ENCODE results near the gene INPP5J. TPM values are rescaled to one million over a fixed set of nuclear protein-coding genes. Genes with fewer than 3 reads are reported as not detected.

The INPP5J gene
- polyA plus RNA-seq, 1 donor from 2014 or later = 3.7 TPM

DNA sequence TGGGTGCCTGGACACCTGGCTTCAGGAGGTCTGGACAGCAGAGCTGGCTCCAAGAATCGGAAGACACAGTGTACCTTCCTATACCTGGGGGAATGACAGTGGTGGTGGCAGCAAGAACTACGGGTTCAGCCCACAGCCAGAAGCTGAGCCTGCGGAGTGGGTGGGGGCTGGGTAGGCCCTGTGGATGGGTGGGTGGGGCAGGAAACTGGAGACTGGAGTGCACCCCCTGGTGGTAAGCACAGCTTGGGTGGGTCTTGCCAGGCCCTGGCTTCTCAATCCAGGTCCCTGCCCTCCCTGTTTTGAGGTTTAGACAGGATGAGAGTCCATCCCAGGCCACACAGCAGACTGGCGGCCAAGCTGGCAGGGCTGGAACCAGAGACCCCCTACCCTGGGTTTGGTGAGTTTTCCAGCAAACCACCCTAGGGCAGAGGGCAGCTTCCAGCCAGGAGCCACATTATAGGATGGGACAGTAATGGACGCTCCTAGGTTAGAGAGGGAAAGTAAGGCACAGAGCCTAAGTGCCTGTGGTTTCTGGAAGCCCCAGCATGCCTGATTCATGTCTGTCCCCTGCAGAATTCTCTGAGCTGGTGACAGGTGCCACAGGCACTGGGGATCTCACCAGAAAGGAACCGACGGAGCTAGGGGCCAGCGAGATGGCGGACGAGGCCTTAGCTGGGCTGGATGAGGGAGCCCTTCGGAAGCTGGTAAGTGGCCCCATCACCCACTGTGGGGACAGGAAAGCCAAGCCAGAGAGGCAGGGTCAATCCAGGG is 40.0 kb upstream of the INPP5J start:
- Histone ChIP-seq H3K36me3 (ENCODE audit: insufficient read depth, low read length) (no peaks in the 10 kb centered on the region), H3K4me2 (ENCODE audit: low read length) (no peak overlapping the region), H3K27ac (ENCODE audit: low read length) (no peak overlapping the region), H3F3A (ENCODE audit: insufficient read depth, low read length, poor library complexity, severe bottlenecking) (no peaks in the 10 kb centered on the region), H3K9me3 (ENCODE audit: low read length) (no peaks in the 10 kb centered on the region), H2AFZ (ENCODE audit: low read depth, low read length) (no peak overlapping the region), H4K20me1 (ENCODE audit: insufficient read depth) (no peaks in the 10 kb centered on the region), H3K9me2 (ENCODE audit: insufficient read depth, low read length) (no peaks in the 10 kb centered on the region), H3K79me2 (replicated peaks; ENCODE audit: insufficient read depth, low read length) (no peaks in the 10 kb centered on the region), H3K9ac (ENCODE audit: low read length) (no peak overlapping the region), H3K27me3 (ENCODE audit: insufficient read depth, low read depth, low read length) (peaks cover 25% of the 10 kb centered on the region), H3K4me3 (ENCODE audit: low read length) (no peak overlapping the region)
- no peak for TF ChIP-seq SMC3 (conservative IDR thresholded peaks at IDR 0.05; ENCODE audit: poor library complexity)
- no peak for TF ChIP-seq TAF1 (IDR thresholded peaks at IDR 0.05; ENCODE audit: low read depth)
- TF ChIP-seq MXI1 (conservative IDR thresholded peaks at IDR 0.05; ENCODE audit: poor library complexity, severe bottlenecking) = no peak
- no peak for TF ChIP-seq EP300 (conservative IDR thresholded peaks at IDR 0.05; ENCODE audit: poor library complexity, severe bottlenecking)
- TF ChIP-seq, protein P1, sequence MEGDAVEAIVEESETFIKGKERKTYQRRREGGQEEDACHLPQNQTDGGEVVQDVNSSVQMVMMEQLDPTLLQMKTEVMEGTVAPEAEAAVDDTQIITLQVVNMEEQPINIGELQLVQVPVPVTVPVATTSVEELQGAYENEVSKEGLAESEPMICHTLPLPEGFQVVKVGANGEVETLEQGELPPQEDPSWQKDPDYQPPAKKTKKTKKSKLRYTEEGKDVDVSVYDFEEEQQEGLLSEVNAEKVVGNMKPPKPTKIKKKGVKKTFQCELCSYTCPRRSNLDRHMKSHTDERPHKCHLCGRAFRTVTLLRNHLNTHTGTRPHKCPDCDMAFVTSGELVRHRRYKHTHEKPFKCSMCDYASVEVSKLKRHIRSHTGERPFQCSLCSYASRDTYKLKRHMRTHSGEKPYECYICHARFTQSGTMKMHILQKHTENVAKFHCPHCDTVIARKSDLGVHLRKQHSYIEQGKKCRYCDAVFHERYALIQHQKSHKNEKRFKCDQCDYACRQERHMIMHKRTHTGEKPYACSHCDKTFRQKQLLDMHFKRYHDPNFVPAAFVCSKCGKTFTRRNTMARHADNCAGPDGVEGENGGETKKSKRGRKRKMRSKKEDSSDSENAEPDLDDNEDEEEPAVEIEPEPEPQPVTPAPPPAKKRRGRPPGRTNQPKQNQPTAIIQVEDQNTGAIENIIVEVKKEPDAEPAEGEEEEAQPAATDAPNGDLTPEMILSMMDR (IDR thresholded peaks at IDR 0.05; ENCODE audit: poor library complexity, severe bottlenecking) = no peak

DNA sequence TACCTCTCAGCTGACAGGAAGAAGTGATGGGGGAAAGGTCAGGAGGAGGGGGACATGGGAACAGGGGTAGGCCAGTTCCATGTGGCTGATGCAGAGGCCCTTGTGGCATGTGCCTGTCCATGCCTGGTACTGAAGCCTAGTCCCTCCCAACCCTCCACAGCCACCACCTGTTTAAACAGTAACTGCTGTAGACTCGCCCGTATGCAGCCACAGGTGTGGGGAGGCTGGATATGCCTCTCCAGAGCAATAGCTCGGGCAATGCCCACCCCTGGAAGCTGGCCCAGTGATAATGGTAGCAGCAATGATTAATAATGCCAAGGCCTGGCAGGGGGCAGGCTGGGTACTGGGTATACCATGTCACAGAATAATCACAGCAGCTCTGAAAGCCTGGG is 39.4 kb upstream of the INPP5J start:
- no peak overlapping the region for H3K27ac ChIP-seq (ENCODE audit: low read length)
- no peaks in the 10 kb centered on the region for H4K20me1 ChIP-seq (ENCODE audit: insufficient read depth)
- no peak overlapping the region for H3K9ac ChIP-seq (ENCODE audit: low read length)
- H3K36me3 ChIP-seq (ENCODE audit: insufficient read depth, low read length) = no peaks in the 10 kb centered on the region
- H3K9me3 ChIP-seq (ENCODE audit: low read length) = no peaks in the 10 kb centered on the region
- TF ChIP-seq, protein P1 (IDR thresholded peaks at IDR 0.05; ENCODE audit: poor library complexity, severe bottlenecking) = no peak
- H3K4me2 ChIP-seq (ENCODE audit: low read length) = no peak overlapping the region
- H3K9me2 ChIP-seq (ENCODE audit: insufficient read depth, low read length) = no peaks in the 10 kb centered on the region
- no peak overlapping the region for H3K4me3 ChIP-seq (ENCODE audit: low read length)
- no peak overlapping the region for H2AFZ ChIP-seq (ENCODE audit: low read depth, low read length)
- H3K79me2 ChIP-seq (replicated peaks; ENCODE audit: insufficient read depth, low read length) = no peaks in the 10 kb centered on the region
- no peaks in the 10 kb centered on the region for H3F3A ChIP-seq (ENCODE audit: insufficient read depth, low read length, poor library complexity, severe bottlenecking)
- peaks cover 25% of the 10 kb centered on the region for H3K27me3 ChIP-seq (ENCODE audit: insufficient read depth, low read depth, low read length)

DNA sequence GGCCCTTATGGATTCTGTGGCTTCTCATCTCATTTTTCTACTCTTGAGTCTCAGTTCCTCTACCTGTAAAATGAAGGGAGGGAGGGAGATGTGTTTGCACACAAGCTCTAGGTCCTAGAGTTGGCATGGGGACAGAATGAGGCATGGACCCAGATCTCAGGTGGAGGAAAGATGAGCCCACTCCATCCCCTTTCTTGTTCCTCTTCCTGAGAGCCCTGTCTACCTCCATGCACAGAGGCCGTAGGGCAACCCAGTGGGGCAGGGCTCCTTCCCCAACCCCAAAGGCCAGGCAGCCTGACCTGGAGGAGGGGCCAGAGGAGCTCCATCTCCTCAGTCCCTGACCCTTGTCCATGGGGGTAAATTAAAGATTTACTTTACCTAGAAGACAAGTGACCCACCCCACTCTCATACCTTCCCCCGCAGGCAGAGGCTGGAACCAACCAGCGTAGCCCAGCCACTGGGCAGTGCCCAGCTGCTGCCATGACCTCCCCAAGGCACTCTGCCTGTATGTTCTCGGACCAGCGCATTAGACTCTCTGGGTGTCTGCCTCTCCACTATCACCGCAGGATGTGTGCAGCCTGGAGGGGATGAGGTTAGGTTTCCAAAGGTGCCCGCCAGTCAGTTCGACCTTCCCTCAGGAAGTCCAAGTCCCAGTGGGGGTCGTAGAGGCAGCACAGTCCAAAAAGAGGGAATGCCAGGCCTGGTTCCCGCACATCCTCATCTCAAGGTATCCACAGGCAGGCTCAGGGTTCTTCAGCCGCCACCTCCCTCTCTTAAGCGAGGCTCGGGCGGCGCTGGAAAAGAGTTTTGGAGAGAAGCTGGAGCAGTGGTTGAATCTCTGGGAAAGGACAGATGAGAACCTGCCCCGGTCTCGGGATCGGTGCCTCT is 38.6 kb upstream of the INPP5J start:
- H3K9ac ChIP-seq (ENCODE audit: low read length) = no peak overlapping the region
- H3K27ac ChIP-seq (ENCODE audit: low read length) = no peak overlapping the region
- H3K79me2 ChIP-seq (replicated peaks; ENCODE audit: insufficient read depth, low read length) = no peaks in the 10 kb centered on the region

More for the DNA sequence above, 38.6 kb upstream of the INPP5J start:
- Histone ChIP-seq H3K36me3 (ENCODE audit: insufficient read depth, low read length) (no peaks in the 10 kb centered on the region), H3K4me3 (ENCODE audit: low read length) (peak overlapping the region; percentile 49), H2AFZ (ENCODE audit: low read depth, low read length) (no peak overlapping the region), H3K4me2 (ENCODE audit: low read length) (no peak overlapping the region), H3K27me3 (ENCODE audit: insufficient read depth, low read depth, low read length) (peaks cover 25% of the 10 kb centered on the region), H3K9me2 (ENCODE audit: insufficient read depth, low read length) (no peaks in the 10 kb centered on the region), H3F3A (ENCODE audit: insufficient read depth, low read length, poor library complexity, severe bottlenecking) (no peaks in the 10 kb centered on the region), H4K20me1 (ENCODE audit: insufficient read depth) (no peaks in the 10 kb centered on the region), H3K9me3 (ENCODE audit: low read length) (no peaks in the 10 kb centered on the region)
- TF ChIP-seq, protein P1 (IDR thresholded peaks at IDR 0.05; ENCODE audit: poor library complexity, severe bottlenecking) = no peak
- TF ChIP-seq TAF1 (IDR thresholded peaks at IDR 0.05; ENCODE audit: low read depth) (no peak), EP300 (conservative IDR thresholded peaks at IDR 0.05; ENCODE audit: poor library complexity, severe bottlenecking) (no peak), MXI1 (conservative IDR thresholded peaks at IDR 0.05; ENCODE audit: poor library complexity, severe bottlenecking) (no peak), EZH2 (IDR thresholded peaks at IDR 0.05; ENCODE audit: borderline replicate concordance, insufficient read depth, low read length, poor library complexity, severe bottlenecking) (no peak), SMC3 (conservative IDR thresholded peaks at IDR 0.05; ENCODE audit: poor library complexity) (no peak), POLR2AphosphoS5 (IDR thresholded peaks at IDR 0.05) (no peak), RAD21 (conservative IDR thresholded peaks at IDR 0.05) (no peak)
- TF ChIP-seq, protein P2, sequence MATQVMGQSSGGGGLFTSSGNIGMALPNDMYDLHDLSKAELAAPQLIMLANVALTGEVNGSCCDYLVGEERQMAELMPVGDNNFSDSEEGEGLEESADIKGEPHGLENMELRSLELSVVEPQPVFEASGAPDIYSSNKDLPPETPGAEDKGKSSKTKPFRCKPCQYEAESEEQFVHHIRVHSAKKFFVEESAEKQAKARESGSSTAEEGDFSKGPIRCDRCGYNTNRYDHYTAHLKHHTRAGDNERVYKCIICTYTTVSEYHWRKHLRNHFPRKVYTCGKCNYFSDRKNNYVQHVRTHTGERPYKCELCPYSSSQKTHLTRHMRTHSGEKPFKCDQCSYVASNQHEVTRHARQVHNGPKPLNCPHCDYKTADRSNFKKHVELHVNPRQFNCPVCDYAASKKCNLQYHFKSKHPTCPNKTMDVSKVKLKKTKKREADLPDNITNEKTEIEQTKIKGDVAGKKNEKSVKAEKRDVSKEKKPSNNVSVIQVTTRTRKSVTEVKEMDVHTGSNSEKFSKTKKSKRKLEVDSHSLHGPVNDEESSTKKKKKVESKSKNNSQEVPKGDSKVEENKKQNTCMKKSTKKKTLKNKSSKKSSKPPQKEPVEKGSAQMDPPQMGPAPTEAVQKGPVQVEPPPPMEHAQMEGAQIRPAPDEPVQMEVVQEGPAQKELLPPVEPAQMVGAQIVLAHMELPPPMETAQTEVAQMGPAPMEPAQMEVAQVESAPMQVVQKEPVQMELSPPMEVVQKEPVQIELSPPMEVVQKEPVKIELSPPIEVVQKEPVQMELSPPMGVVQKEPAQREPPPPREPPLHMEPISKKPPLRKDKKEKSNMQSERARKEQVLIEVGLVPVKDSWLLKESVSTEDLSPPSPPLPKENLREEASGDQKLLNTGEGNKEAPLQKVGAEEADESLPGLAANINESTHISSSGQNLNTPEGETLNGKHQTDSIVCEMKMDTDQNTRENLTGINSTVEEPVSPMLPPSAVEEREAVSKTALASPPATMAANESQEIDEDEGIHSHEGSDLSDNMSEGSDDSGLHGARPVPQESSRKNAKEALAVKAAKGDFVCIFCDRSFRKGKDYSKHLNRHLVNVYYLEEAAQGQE (IDR thresholded peaks at IDR 0.05; ENCODE audit: borderline replicate concordance) = no peak
